ENCODE data around the gene METTL25B. TPM values are rescaled to one million over a fixed set of nuclear protein-coding genes. Genes with fewer than 3 reads are reported as not detected.

METTL25B gene
- total and polyA plus RNA-seq, 2 of the 4 experiments (the other 2 are of a cell fraction) = 2.3 to 10.1 TPM

DNA sequence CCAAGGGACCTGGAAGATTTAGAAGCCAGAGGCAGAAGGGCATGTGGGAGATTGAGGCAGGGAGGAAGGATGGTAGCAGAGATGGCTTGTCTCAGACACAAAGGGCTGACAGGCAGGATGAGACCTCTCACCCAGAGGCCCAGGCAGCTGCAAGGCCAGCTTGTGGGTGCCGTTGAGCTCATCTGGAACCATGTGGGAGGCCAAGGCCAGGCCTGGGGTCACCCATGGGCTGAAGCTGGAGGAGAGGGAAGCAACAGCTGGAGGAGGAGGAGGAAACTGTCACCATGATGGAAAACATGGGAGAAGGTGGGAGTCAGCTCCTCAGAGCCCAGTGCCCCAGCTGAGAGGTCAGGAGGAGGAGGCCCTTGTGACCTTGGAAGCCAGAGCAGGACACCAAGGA lies 29.3 kb upstream of the METTL25B start:
- Histone ChIP-seq H2BK15ac (ENCODE audit: low read depth, low read length) (no peak overlapping the region), H3K27ac (ENCODE audit: insufficient read depth, low read length) (no peak overlapping the region), H3K4ac (ENCODE audit: low read depth, low read length) (no peak overlapping the region), H3K27me3 (ENCODE audit: control insufficient read depth, insufficient read depth, low read length) (peaks cover 2% of the 10 kb centered on the region; the same call in 1 of the 2 replicates), H3K79me1 (ENCODE audit: low read depth in 1 of 2, low read length in 2 of 2) (no peaks in the 10 kb centered on the region), H3K23ac (ENCODE audit: low read depth, low read length) (no peak overlapping the region), H4K91ac (ENCODE audit: insufficient read depth, low read depth, low read length) (no peak overlapping the region), H2BK5ac (ENCODE audit: low read depth, low read length, poor library complexity, severe bottlenecking) (no peak overlapping the region), H2BK20ac (ENCODE audit: low read depth, low read length) (no peak overlapping the region), H2AK5ac (ENCODE audit: low read depth, low read length) (no peak overlapping the region), H3K4me3 (ENCODE audit: insufficient read depth, low read depth, low read length) (no peak overlapping the region), H2BK120ac (ENCODE audit: low read depth, low read length) (no peak overlapping the region), H4K20me1 (ENCODE audit: insufficient read depth, low read length) (no peaks in the 10 kb centered on the region), H2AK9ac (replicated peaks; ENCODE audit: low read depth, low read length, poor library complexity) (no peak overlapping the region), H3K4me1 (ENCODE audit: control insufficient read depth, insufficient read depth, low read length) (no peaks in the 10 kb centered on the region), H3K56ac (ENCODE audit: extremely low read depth, insufficient read depth, low read length) (no peak overlapping the region), H2AFZ (replicated peaks; ENCODE audit: low read length, poor library complexity) (no peak overlapping the region), H3K14ac (replicated peaks; ENCODE audit: low read depth, low read length) (no peak overlapping the region; the same call in 1 of the 2 replicates), H3K4me2 (ENCODE audit: low read depth, low read length) (no peak overlapping the region), H3K9me3 (ENCODE audit: control insufficient read depth, insufficient read depth, low read length) (no peaks in the 10 kb centered on the region), H4K5ac (ENCODE audit: low read depth, low read length) (no peak overlapping the region), H3K18ac (ENCODE audit: low read depth, low read length) (no peak overlapping the region), H3K9me1 (ENCODE audit: insufficient read depth, low read length) (no peaks in the 10 kb centered on the region), H4K8ac (ENCODE audit: low read depth in 2 of 2, low read length in 2 of 2) (no peak overlapping the region), H3K9ac (ENCODE audit: low read depth, low read length) (no peak overlapping the region), H3K36me3 (ENCODE audit: control insufficient read depth, insufficient read depth, low read length) (no peaks in the 10 kb centered on the region)
- dilution Hi-C loops (cut with HindIII; ENCODE audit: low sequenced_read_pairs, unreplicated experiment) = no loop called here
- DNase-seq (no peak), ATAC-seq (ENCODE audit: low read depth) (no peak)
- intact Hi-C loops (cut with micrococcal nuclease) = no loop called here
- in situ Hi-C loops (cut with MboI; ENCODE audit: low sequenced_read_pairs) = loop anchor here (10.0 kb wide), 1 partner anchor 186 kb away; no protein-coding TSS in a partner anchor
- no peak for TF ChIP-seq MAZ (IDR thresholded peaks at IDR 0.05; ENCODE audit: borderline replicate concordance, low read depth, low read length)
- no peak for TF ChIP-seq RCOR1 (IDR thresholded peaks at IDR 0.05; ENCODE audit: insufficient replicate concordance, low read length)
- TF ChIP-seq, protein P1, sequence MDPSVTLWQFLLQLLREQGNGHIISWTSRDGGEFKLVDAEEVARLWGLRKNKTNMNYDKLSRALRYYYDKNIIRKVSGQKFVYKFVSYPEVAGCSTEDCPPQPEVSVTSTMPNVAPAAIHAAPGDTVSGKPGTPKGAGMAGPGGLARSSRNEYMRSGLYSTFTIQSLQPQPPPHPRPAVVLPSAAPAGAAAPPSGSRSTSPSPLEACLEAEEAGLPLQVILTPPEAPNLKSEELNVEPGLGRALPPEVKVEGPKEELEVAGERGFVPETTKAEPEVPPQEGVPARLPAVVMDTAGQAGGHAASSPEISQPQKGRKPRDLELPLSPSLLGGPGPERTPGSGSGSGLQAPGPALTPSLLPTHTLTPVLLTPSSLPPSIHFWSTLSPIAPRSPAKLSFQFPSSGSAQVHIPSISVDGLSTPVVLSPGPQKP (IDR thresholded peaks at IDR 0.05; ENCODE audit: borderline replicate concordance, low read depth, low read length) = no peak
- no peak for TF ChIP-seq BHLHE40 (IDR thresholded peaks at IDR 0.05; ENCODE audit: low read depth, low read length)
- TF ChIP-seq NFE2L2 (IDR thresholded peaks at IDR 0.05; ENCODE audit: low read depth, low read length) = no peak
- no peak for TF ChIP-seq CTCF (conservative IDR thresholded peaks at IDR 0.05; ENCODE audit: low read depth, low read length)
- no peak for TF ChIP-seq SMC3 (IDR thresholded peaks at IDR 0.05; ENCODE audit: low read depth, low read length)
- TF ChIP-seq, protein P2, sequence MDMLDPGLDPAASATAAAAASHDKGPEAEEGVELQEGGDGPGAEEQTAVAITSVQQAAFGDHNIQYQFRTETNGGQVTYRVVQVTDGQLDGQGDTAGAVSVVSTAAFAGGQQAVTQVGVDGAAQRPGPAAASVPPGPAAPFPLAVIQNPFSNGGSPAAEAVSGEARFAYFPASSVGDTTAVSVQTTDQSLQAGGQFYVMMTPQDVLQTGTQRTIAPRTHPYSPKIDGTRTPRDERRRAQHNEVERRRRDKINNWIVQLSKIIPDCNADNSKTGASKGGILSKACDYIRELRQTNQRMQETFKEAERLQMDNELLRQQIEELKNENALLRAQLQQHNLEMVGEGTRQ (IDR thresholded peaks at IDR 0.05; ENCODE audit: low read depth, low read length) = no peak
- TF ChIP-seq RAD21 (IDR thresholded peaks at IDR 0.05; ENCODE audit: low read length) = no peak
- TF ChIP-seq MXI1 (IDR thresholded peaks at IDR 0.05; ENCODE audit: borderline replicate concordance, low read depth, low read length) = no peak
- no peak for TF ChIP-seq CHD1 (IDR thresholded peaks at IDR 0.05; ENCODE audit: low read depth, low read length)
- no peak for TF ChIP-seq FOS (IDR thresholded peaks at IDR 0.05; ENCODE audit: low read depth, low read length)
- TF ChIP-seq CEBPB (IDR thresholded peaks at IDR 0.05; ENCODE audit: low read depth, low read length) = no peak
- TF ChIP-seq RFX5 (IDR thresholded peaks at IDR 0.05; ENCODE audit: low read depth, low read length) = no peak
- TF ChIP-seq POLR2A (IDR thresholded peaks at IDR 0.05; ENCODE audit: low read depth, low read length) = no peak
- no peak for TF ChIP-seq MAFK (IDR thresholded peaks at IDR 0.05; ENCODE audit: low read depth, low read length)
- ChIA-PET CTCF (interaction anchor here (1.3 kb wide), 1 partner anchor 9 kb away, joined by 5 read pairs; no protein-coding TSS in a partner anchor), POLR2A (ENCODE audit: unreplicated experiment) (no interaction called here)
- no TSS peak for BruUV-seq (replicated peaks)
- 33% methylated on average over 1 of the region's 1 CpG; no CpG with 5 or more reads in 1 of the 2 experiments for WGBS, 2 experiments (ENCODE audit: extremely low coverage in 2 of 2, insufficient read length in 1 of 2)

All from IMR-90 (cell line).